Measurements from ENCODE around the gene UBALD1.

GRCh38 chr16:4615384-4616046, 827 bp upstream of the UBALD1 start:
- TF ChIP-seq POLR2A (IDR thresholded peaks at IDR 0.05) (no peak), CTCF (IDR thresholded peaks at IDR 0.05) (no peak)
